GM19043 (cell line): ENCODE measurements around the gene NABP1.

ENCODE experiments used
- ATAC-seq: cut with Tn5 transposase; IDR thresholded peaks from one replicate; pipeline ENCODE4 v1.9.1; 2021; ENCODE audit warnings: low read depth; ENCODE audit not compliant: unreplicated experiment

The NABP1 gene

GRCh38 chr2:191678437-191679100 lies 633 bp downstream of the NABP1 start:
- ATAC-seq: peak; percentile 4

- peak; percentile 26 for ATAC-seq
These were observed 2.1 kb downstream of the NABP1 start for GRCh38 chr2:191679818-191680600.

GRCh38 chr2:191680639-191681038 lies 2.7 kb downstream of the NABP1 start:
- no peak for ATAC-seq

- no peak for ATAC-seq
These were observed 4.2 kb downstream of the NABP1 start for GRCh38 chr2:191682126-191682525.

DNA sequence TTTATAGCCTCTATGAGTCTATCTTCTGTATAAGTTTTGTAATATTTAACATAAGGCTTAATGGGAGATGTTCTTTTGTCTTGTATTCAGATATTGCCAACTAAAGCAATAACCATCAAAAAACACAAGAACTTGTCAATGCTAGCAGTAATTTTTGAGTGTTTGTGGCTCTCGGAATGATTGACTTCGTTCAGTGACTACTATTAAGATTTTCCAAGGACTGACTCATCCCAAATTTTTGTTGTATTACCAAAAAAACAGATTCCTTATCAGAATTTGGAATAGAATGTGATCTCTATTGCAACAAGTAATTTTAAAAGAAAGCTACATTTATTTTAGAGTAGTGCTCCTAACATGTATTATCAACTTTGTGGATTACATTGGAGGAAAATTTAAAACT lies 8.1 kb downstream of the NABP1 start:
- no peak for ATAC-seq

GRCh38 chr2:191686729-191687128 lies 8.8 kb downstream of the NABP1 start:
- no peak for ATAC-seq

- ATAC-seq: no peak
These were observed 9.9 kb downstream of the NABP1 start for GRCh38 chr2:191687867-191688266.

- ATAC-seq: no peak
These were observed 11.2 kb downstream of the NABP1 start for GRCh38 chr2:191688934-191689695.

DNA sequence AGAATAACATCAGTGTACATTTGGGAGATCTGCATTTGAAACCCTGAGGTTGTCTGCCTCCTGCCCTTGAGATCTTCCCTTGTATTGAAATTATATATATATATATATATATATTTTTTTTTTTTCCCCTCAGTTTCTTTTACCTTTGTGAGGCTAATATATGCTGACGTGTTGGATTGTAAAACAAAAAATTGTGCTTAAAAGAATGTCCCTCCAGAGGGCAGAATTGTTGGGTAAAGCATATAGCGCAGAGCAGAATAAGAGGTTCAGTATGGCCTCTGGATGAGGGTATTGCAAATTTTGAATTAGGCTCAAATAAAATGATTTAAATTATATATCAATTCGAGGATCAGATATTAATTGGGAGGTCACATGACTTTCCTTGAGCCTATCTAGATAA lies 12.4 kb downstream of the NABP1 start:
- no peak for ATAC-seq

DNA sequence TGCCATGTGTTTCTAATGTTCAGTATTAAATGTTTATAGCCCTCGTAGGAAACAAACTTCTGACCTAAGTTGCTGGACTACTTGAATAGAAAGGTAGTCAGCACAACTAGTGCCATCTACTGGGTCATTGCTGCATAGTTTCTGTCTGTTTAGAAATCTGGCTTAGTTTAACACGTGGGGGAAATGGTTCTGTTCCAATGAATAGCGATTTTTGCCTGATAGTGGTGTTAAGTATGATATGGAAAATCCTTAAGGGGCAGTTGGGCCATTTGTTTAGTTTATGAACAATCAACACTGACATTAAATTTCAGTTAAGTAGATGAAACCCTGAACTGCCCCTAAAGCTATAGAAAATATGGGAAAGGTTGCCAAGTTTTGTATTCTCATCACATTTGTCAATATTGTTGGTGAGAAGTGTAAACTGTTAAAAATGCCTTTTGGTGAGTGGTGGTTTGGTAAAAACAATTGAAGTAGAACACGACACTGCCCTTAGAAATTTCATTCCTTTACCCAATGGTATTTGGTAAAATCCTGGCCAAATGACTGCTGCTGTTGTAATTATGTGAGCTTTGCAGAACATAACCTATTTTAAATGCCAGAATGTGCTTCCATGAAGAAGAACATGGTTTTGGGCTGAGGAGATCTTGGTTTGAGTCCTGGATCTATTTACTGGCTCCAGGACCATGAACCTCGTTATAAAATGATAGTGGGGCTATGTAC lies 13.2 kb downstream of the NABP1 start:
- peak; percentile 70 for ATAC-seq

- ATAC-seq: no peak
These were observed 14.0 kb downstream of the NABP1 start for GRCh38 chr2:191691898-191692297.

DNA sequence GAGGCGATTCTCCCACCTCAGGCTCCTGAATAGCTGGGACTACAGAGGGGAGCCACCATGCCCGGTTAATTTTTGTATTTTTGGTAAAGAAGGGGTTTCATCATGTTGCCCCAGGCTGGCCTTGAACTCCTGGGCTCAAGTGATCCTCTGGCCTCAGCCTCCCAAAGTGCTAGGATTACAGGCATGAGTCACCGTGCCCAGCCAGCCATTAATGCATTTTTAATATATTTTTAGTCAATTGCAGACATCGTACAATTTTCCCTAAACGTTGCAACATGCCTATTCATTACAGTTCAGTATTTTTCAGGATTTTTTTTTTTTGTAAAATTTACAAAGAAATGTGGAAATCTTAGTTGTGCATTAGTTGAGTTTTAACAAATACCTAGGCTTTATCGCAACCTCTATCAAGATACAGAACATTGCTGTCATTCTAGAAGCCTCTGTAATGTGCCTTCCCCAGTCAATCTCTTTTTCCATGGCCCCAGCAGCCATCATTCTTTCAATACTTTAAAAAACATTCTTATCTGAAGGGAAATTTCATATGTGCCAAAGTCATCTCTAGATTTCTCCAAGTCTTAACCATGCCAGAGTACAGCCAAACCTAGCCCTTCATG lies 14.7 kb downstream of the NABP1 start:
- no peak for ATAC-seq

- ATAC-seq: no peak
These were observed 15.2 kb downstream of the NABP1 start for GRCh38 chr2:191693166-191693565.

- no peak for ATAC-seq
These were observed 15.8 kb downstream of the NABP1 start for GRCh38 chr2:191693778-191694177.

DNA sequence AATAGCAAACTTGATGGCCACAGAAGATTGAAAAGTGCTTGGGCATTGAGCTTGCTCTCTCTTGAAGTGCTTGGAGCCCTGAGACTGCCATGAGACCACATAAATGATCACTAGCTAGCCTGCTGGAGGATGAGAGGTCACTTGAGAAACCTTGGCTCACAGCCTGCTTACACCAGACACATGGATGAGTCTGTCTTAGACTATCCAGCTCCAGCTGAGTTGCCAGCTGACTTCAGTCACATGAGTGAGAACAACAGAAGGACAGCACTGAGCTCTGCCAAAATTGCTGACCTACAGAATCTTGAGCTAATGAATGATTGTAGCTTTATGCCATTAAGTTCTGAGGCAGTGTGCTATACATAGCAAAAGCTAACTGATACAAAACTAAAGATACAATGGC lies 18.1 kb downstream of the NABP1 start:
- ATAC-seq: no peak

GRCh38 chr2:191696966-191697365 lies 19.0 kb downstream of the NABP1 start:
- no peak for ATAC-seq

DNA sequence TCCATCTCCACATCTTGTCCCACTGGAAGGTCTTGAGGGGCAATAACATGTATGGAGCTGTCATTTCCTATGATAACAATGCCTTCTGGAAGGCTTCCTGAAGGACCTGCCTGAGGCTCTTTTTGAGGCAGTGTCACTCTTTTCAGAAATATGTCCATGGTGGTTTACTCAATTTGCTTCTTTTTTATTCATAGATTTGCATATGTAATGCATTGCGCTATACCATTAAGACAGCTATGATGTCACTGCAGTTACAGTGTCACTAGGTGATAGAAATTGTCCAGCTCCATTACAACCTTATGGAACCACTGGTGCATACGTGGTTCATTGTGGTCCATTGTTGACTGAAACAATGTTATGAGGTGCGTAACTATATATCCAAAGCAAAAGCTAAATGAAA lies 19.9 kb downstream of the NABP1 start:
- no peak for ATAC-seq

GRCh38 chr2:191699341-191699945 lies 21.5 kb downstream of the NABP1 start:
- no peak for ATAC-seq

GRCh38 chr2:191701029-191701428 lies 23.1 kb downstream of the NABP1 start:
- no peak for ATAC-seq

DNA sequence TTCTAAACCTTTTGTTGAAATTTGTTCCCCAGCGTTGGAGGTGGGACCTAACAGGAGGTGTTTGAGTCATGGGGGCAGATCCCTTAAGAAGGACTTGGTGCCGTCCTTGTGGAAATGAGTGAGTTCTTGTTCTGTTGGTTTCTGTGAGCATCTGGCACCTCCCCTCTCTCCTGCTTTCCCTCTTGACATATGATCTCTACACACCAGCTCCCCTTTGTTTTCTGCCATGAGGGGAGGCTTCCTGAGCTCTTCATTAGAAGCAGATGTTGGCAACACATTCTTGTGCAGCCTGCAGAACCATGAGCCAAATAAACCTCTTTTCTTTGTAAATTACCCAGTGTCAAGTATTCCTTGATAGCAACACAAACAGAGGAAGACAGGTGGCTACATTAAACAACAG lies 23.8 kb downstream of the NABP1 start:
- ATAC-seq: no peak
